Keratinocyte (primary cell): ENCODE results near the gene PPP2R5E. TPM values are rescaled to one million over a fixed set of nuclear protein-coding genes. Genes with fewer than 3 reads are reported as not detected.

Experiments used
- DNase-seq: peaks from one replicate; pipeline ENCODE4 v3.0.0-alpha.2; 2011; ENCODE audit warnings: low read depth, missing footprints, low spot score
- FAIRE-seq: peaks from 2 replicates; lab custom pipeline; 2011; peaks lifted over from hg19 to GRCh38; lab: Jason Lieb, UNC
- H2AFZ ChIP-seq: 2 replicates; pipeline ENCODE4 v1.6.0; 2012; ENCODE audit warnings: low read length, control low read depth, inconsistent platforms; ENCODE audit not compliant: control insufficient read depth
- H3K27ac ChIP-seq: 2 replicates; pipeline ENCODE4 v1.5.1; 2011; ENCODE audit warnings: low read length; ENCODE audit not compliant: control insufficient read depth, insufficient read depth
- H3K27me3 ChIP-seq: 3 replicates; pipeline ENCODE4 v1.6.0; 2011; ENCODE audit warnings: low read length; ENCODE audit not compliant: control insufficient read depth, insufficient read depth; ENCODE audit errors: extremely low read depth
- H3K36me3 ChIP-seq, 2 experiments: 2 replicates in 1 of 2; 3 replicates in 1 of 2; pipeline ENCODE4 v1.5.1; 2011; ENCODE audit warnings: low read length in 2 of 2, mild to moderate bottlenecking in 1 of 2; ENCODE audit not compliant: control insufficient read depth in 2 of 2, insufficient read depth in 2 of 2; ENCODE audit errors: extremely low read depth in 1 of 2
- H3K4me1 ChIP-seq: 3 replicates; pipeline ENCODE4 v1.5.1; 2011; ENCODE audit warnings: low read length; ENCODE audit not compliant: control insufficient read depth, insufficient read depth; ENCODE audit errors: extremely low read depth
- H3K4me2 ChIP-seq: 3 replicates; pipeline ENCODE4 v1.6.0; 2011; ENCODE audit warnings: low read depth, low read length; ENCODE audit not compliant: control insufficient read depth, insufficient read depth; ENCODE audit errors: extremely low read depth
- H3K4me3 ChIP-seq, 3 experiments: fragments of 200-600 bp in 1 of 3; sonication (generic) in 1 of 3; 2 replicates in 2 of 3; 3 replicates in 1 of 3; pipeline ENCODE4 v1.5.1; 2011 to 2016; ENCODE audit warnings: low read length in 3 of 3, mild to moderate bottlenecking in 3 of 3, control low read depth in 2 of 3, inconsistent platforms in 1 of 3, low read depth in 1 of 3, mixed read lengths in 1 of 3, mixed run types in 1 of 3, moderate library complexity in 1 of 3; ENCODE audit not compliant: control insufficient read depth in 2 of 3, insufficient read depth in 2 of 3; ENCODE audit errors: extremely low read depth in 1 of 3
- H3K79me2 ChIP-seq: 2 replicates; pipeline ENCODE4 v1.6.0; 2012; ENCODE audit warnings: low read length; ENCODE audit not compliant: control insufficient read depth, insufficient read depth
- H3K9ac ChIP-seq: 3 replicates; pipeline ENCODE4 v1.6.0; 2011; ENCODE audit warnings: low read length; ENCODE audit not compliant: control insufficient read depth, insufficient read depth; ENCODE audit errors: extremely low read depth
- H3K9me1 ChIP-seq: 3 replicates; pipeline ENCODE4 v1.6.0; 2011; ENCODE audit warnings: low read length; ENCODE audit not compliant: control insufficient read depth, insufficient read depth; ENCODE audit errors: extremely low read depth
- H3K9me3 ChIP-seq: 2 replicates; pipeline ENCODE4 v1.5.1; 2012; ENCODE audit warnings: low read depth, low read length; ENCODE audit not compliant: control insufficient read depth
- H4K20me1 ChIP-seq: 3 replicates; pipeline ENCODE4 v1.6.0; 2011; ENCODE audit warnings: low read length; ENCODE audit not compliant: control insufficient read depth, insufficient read depth; ENCODE audit errors: extremely low read depth
- EZH2 ChIP-seq: IDR thresholded peaks from one replicate; pipeline ENCODE4 v1.6.1; 2012; ENCODE audit warnings: inconsistent platforms, mild to moderate bottlenecking, low read length, moderate library complexity
- dilution Hi-C: fragments of 300-500 bp; cut with MboI; formaldehyde crosslinking; loops from one replicate; pipeline ENCODE4 v1.7.0; 2020; ENCODE audit warnings: low sequenced_read_pairs; ENCODE audit not compliant: extremely low pct_ligation_motif_present
- polyA plus RNA-seq, 5 experiments: library from polyadenylated mRNA; depleted of rRNA in 3 of 5; stranded (reverse) in 3 of 5; stranded (forward) in 1 of 5; unstranded in 1 of 5; fragments of >200 nt; gene quantifications; 1 replicate in 1 of 5; 2 replicates in 3 of 5; 3 replicates in 1 of 5; pipeline versions ENCODE4 v1.2.1 to v1.2.3, GENCODE V29; 2011 to 2012; ENCODE audit warnings: missing spikeins in 2 of 5, low read depth in 1 of 5, low replicate concordance in 1 of 5
- TF ChIP-seq, protein P1 (sequence below), 3 experiments: IDR thresholded peaks in 1 of 3; conservative IDR thresholded peaks in 1 of 3; optimal IDR thresholded peaks in 1 of 3; 2 replicates in 2 of 3; 3 replicates in 1 of 3; pipeline versions ENCODE3 to v1.5.1; 2011; ENCODE audit warnings: low read length in 3 of 3, mild to moderate bottlenecking in 3 of 3, moderate library complexity in 2 of 3, control low read depth in 1 of 3, inconsistent platforms in 1 of 3; ENCODE audit not compliant: insufficient read depth in 2 of 3; ENCODE audit errors: extremely low read depth in 1 of 3

The PPP2R5E gene
- polyA plus RNA-seq, 1 donor (not counting 4 experiments of a cell fraction or from before 2014, with no cell fraction given), result 22.7 TPM

- Histone ChIP-seq H3K9me1 (no peaks in the 10 kb centered on the region), H3K9me3 (no peaks in the 10 kb centered on the region), H3K9ac (no peak overlapping the region), H3K4me1 (peaks cover 5% of the 10 kb centered on the region), H3K79me2 (peaks cover 51% of the 10 kb centered on the region), H3K27me3 (no peaks in the 10 kb centered on the region), H2AFZ (no peak overlapping the region), H3K4me2 (no peak overlapping the region), H3K36me3 (no peaks in the 10 kb centered on the region), H3K27ac (no peak overlapping the region), H3K4me3 (no peak overlapping the region), H4K20me1 (peaks cover under 1% of the 10 kb centered on the region)
- no peak for DNase-seq
- dilution Hi-C loops, result no loop called here
- TF ChIP-seq, protein P1, sequence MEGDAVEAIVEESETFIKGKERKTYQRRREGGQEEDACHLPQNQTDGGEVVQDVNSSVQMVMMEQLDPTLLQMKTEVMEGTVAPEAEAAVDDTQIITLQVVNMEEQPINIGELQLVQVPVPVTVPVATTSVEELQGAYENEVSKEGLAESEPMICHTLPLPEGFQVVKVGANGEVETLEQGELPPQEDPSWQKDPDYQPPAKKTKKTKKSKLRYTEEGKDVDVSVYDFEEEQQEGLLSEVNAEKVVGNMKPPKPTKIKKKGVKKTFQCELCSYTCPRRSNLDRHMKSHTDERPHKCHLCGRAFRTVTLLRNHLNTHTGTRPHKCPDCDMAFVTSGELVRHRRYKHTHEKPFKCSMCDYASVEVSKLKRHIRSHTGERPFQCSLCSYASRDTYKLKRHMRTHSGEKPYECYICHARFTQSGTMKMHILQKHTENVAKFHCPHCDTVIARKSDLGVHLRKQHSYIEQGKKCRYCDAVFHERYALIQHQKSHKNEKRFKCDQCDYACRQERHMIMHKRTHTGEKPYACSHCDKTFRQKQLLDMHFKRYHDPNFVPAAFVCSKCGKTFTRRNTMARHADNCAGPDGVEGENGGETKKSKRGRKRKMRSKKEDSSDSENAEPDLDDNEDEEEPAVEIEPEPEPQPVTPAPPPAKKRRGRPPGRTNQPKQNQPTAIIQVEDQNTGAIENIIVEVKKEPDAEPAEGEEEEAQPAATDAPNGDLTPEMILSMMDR (optimal IDR thresholded peaks at IDR 0.05 in 1 of 3, IDR thresholded peaks at IDR 0.05 in 1 of 3, conservative IDR thresholded peaks at IDR 0.05 in 1 of 3; ENCODE audit: extremely low read depth in 1 of 3, insufficient read depth in 2 of 3, low read length in 3 of 3), result no peak
- TF ChIP-seq EZH2, result no peak
- no peak for FAIRE-seq
Observed at GRCh38 chr14:63432888-63433552, 110.2 kb downstream of the PPP2R5E start.

- H3K27ac ChIP-seq, result no peak overlapping the region
- H3K27me3 ChIP-seq, result no peaks in the 10 kb centered on the region
- H3K9me3 ChIP-seq, result no peaks in the 10 kb centered on the region
- DNase-seq (no peak), FAIRE-seq (no peak)
- no peak overlapping the region for H2AFZ ChIP-seq
- dilution Hi-C loops, result no loop called here
- TF ChIP-seq EZH2, result no peak
- TF ChIP-seq, protein P1 (optimal IDR thresholded peaks at IDR 0.05 in 1 of 3, IDR thresholded peaks at IDR 0.05 in 1 of 3, conservative IDR thresholded peaks at IDR 0.05 in 1 of 3; ENCODE audit: extremely low read depth in 1 of 3, insufficient read depth in 2 of 3, low read length in 3 of 3), result no peak
- no peaks in the 10 kb centered on the region for H3K4me1 ChIP-seq
- no peaks in the 10 kb centered on the region for H3K36me3 ChIP-seq
- no peak overlapping the region for H3K4me2 ChIP-seq
- H3K9ac ChIP-seq, result no peak overlapping the region
- H3K79me2 ChIP-seq, result peaks cover 44% of the 10 kb centered on the region
- no peaks in the 10 kb centered on the region for H3K9me1 ChIP-seq
- H3K4me3 ChIP-seq, result no peak overlapping the region
- no peaks in the 10 kb centered on the region for H4K20me1 ChIP-seq
Observed at GRCh38 chr14:63432228-63432627, 110.9 kb downstream of the PPP2R5E start.
